H1 (cell line): ENCODE data around the gene ONECUT2. TPM values are rescaled to one million over a fixed set of nuclear protein-coding genes. Genes with fewer than 3 reads are reported as not detected.

Experiments
- CTCF ChIA-PET: fragments of 300-600 bp; sonication (Branson Sonifier 250); formaldehyde crosslinking; loops from one replicate; lab custom pipeline; 2021; ENCODE audit not compliant: partially characterized antibody; lab: Charles Lee
- POLR2A ChIA-PET: fragments of 300-600 bp; sonication (Branson Sonifier 250); formaldehyde crosslinking; loops from one replicate; lab custom pipeline; 2021; ENCODE audit warnings: inconsistent platforms; ENCODE audit not compliant: partially characterized antibody; lab: Charles Lee
- DNase-seq, 2 experiments: peaks; one replicate each; pipeline versions ENCODE4 v3.0.0 to v3.0.0-alpha.2; 2010 to 2022; ENCODE audit warnings: low spot score in 2 of 2, low read depth in 1 of 2, mixed read lengths in 1 of 2
- FAIRE-seq: peaks from 2 replicates; lab custom pipeline; 2011; peaks lifted over from hg19 to GRCh38; lab: Jason Lieb, UNC
- H2AFZ ChIP-seq: 2 replicates; pipeline ENCODE4 v1.8.1; 2012; ENCODE audit warnings: low read length, inconsistent platforms
- H2AK5ac ChIP-seq: 2 replicates; pipeline ENCODE4 v1.6.1; 2013; ENCODE audit warnings: low read depth, low read length
- H2BK120ac ChIP-seq: replicated peaks from 2 replicates; pipeline ENCODE3; 2013; ENCODE audit warnings: low read depth, low read length, inconsistent platforms
- H2BK12ac ChIP-seq: 2 replicates; pipeline ENCODE4 v1.6.1; 2013; ENCODE audit warnings: low read depth, low read length
- H2BK15ac ChIP-seq: 2 replicates; pipeline ENCODE4 v1.6.1; 2013; ENCODE audit warnings: low read length
- H2BK20ac ChIP-seq: 2 replicates; pipeline ENCODE4 v1.6.1; 2013; ENCODE audit warnings: low read length
- H2BK5ac ChIP-seq: 2 replicates; pipeline ENCODE4 v1.6.1; 2013; ENCODE audit warnings: low read depth, low read length
- H3K14ac ChIP-seq: 2 replicates; pipeline ENCODE4 v1.6.1; 2013; ENCODE audit warnings: inconsistent platforms; ENCODE audit not compliant: insufficient read length
- H3K18ac ChIP-seq: 2 replicates; pipeline ENCODE4 v1.6.1; 2013; ENCODE audit warnings: low read length; ENCODE audit errors: extremely low read depth
- H3K23ac ChIP-seq: 2 replicates; pipeline ENCODE4 v1.6.1; 2013; ENCODE audit warnings: inconsistent platforms; ENCODE audit not compliant: insufficient read length
- H3K23me2 ChIP-seq: 2 replicates; pipeline ENCODE4 v1.6.1; 2013; ENCODE audit warnings: low read depth, low read length
- H3K27ac ChIP-seq: 2 replicates; pipeline ENCODE4 v1.6.1; 2011; ENCODE audit warnings: low read depth, low read length, inconsistent platforms
- H3K27me3 ChIP-seq, 4 experiments: replicated peaks in 1 of 4; 1 replicate in 1 of 4; 2 replicates in 3 of 4; pipeline versions ENCODE4 v1.6.1 to v1.8.1; 2011 to 2013; ENCODE audit warnings: low read length in 3 of 4, mild to moderate bottlenecking in 3 of 4, inconsistent platforms in 2 of 4, mixed read lengths in 2 of 4, moderate library complexity in 1 of 4; ENCODE audit not compliant: control insufficient read depth in 3 of 4, insufficient read depth in 3 of 4; ENCODE audit errors: extremely low read depth in 1 of 4
- H3K36me3 ChIP-seq, 4 experiments: 2 replicates each; pipeline versions ENCODE4 v1.6.1 to v1.8.1; 2011 to 2013; ENCODE audit warnings: mild to moderate bottlenecking in 4 of 4, low read length in 3 of 4, moderate library complexity in 2 of 4, control low read depth in 1 of 4, inconsistent platforms in 1 of 4; ENCODE audit not compliant: insufficient read depth in 4 of 4, control insufficient read depth in 2 of 4
- H3K4ac ChIP-seq: replicated peaks from 2 replicates; pipeline ENCODE3; 2013; ENCODE audit warnings: low read length, low read depth, mixed read lengths, inconsistent platforms; ENCODE audit not compliant: insufficient read length
- H3K4me1 ChIP-seq, 4 experiments: replicated peaks in 1 of 4; 1 replicate in 1 of 4; 2 replicates in 3 of 4; pipeline versions ENCODE4 v1.6.1 to v1.8.1; 2011 to 2013; ENCODE audit warnings: low read length in 3 of 4, inconsistent platforms in 2 of 4, mixed read lengths in 1 of 4; ENCODE audit not compliant: insufficient read depth in 4 of 4, control insufficient read depth in 3 of 4
- H3K4me2 ChIP-seq, 2 experiments: 2 replicates each; pipeline versions ENCODE4 v1.6.1 to v1.8.1; 2011 to 2013; ENCODE audit warnings: low read depth in 2 of 2, low read length in 2 of 2, control low read depth in 1 of 2, inconsistent platforms in 1 of 2, mild to moderate bottlenecking in 1 of 2; ENCODE audit not compliant: insufficient read depth in 1 of 2
- H3K4me3 ChIP-seq, 4 experiments: fragments of 200-600, 300-600 bp in 1 of 4; sonication (generic), shearing (Covaris generic), sonication (Bioruptor Twin) in 1 of 4; 2 replicates each; pipeline versions ENCODE4 v1.5.1 to v1.8.1; 2011 to 2016; ENCODE audit warnings: low read length in 4 of 4, low read depth in 3 of 4, control low read depth in 2 of 4, inconsistent platforms in 2 of 4, mild to moderate bottlenecking in 2 of 4, mixed read lengths in 1 of 4, moderate library complexity in 1 of 4; ENCODE audit not compliant: insufficient read depth in 2 of 4; ENCODE audit errors: extremely low read depth in 1 of 4
- H3K56ac ChIP-seq: replicated peaks from 2 replicates; pipeline ENCODE3; 2013; ENCODE audit warnings: low read depth, mild to moderate bottlenecking, mixed read lengths, low read length, inconsistent platforms; ENCODE audit not compliant: insufficient read length
- H3K79me1 ChIP-seq: 2 replicates; pipeline ENCODE4 v1.6.1; 2013; ENCODE audit warnings: low read depth, low read length, control low read depth
- H3K79me2 ChIP-seq, 2 experiments: 2 replicates each; pipeline versions ENCODE4 v1.6.1 to v1.8.1; 2012 to 2013; ENCODE audit warnings: low read length in 2 of 2, mild to moderate bottlenecking in 2 of 2, inconsistent platforms in 1 of 2; ENCODE audit not compliant: insufficient read depth in 2 of 2, control insufficient read depth in 1 of 2
- H3K9ac ChIP-seq, 4 experiments: replicated peaks in 1 of 4; 1 replicate in 1 of 4; 2 replicates in 3 of 4; pipeline versions ENCODE4 v1.6.1 to v1.8.1; 2011 to 2013; ENCODE audit warnings: low read depth in 3 of 4, low read length in 3 of 4, control low read depth in 2 of 4, mild to moderate bottlenecking in 2 of 4, moderate library complexity in 2 of 4, inconsistent platforms in 1 of 4; ENCODE audit errors: extremely low read depth in 1 of 4
- H3K9me3 ChIP-seq, 2 experiments: 2 replicates each; pipeline versions ENCODE4 v1.6.1 to v1.8.1; 2012 to 2013; ENCODE audit warnings: mild to moderate bottlenecking in 2 of 2, moderate library complexity in 2 of 2, control low read depth in 1 of 2, inconsistent platforms in 1 of 2, low read depth in 1 of 2, low read length in 1 of 2, mixed read lengths in 1 of 2; ENCODE audit not compliant: insufficient read depth in 2 of 2
- H4K20me1 ChIP-seq, 2 experiments: replicated peaks in 1 of 2; 2 replicates each; pipeline versions ENCODE3 to v1.8.1; 2011 to 2013; ENCODE audit warnings: inconsistent platforms in 2 of 2, low read length in 2 of 2, mild to moderate bottlenecking in 1 of 2; ENCODE audit not compliant: insufficient read depth in 2 of 2, control insufficient read depth in 1 of 2
- H4K5ac ChIP-seq: 2 replicates; pipeline ENCODE4 v1.6.1; 2013; ENCODE audit warnings: low read length, low read depth, mixed read lengths, inconsistent platforms; ENCODE audit not compliant: insufficient read length
- H4K8ac ChIP-seq: 2 replicates; pipeline ENCODE4 v1.8.0; 2013; ENCODE audit warnings: mild to moderate bottlenecking, moderate library complexity, low read length, inconsistent platforms; ENCODE audit not compliant: insufficient read depth; ENCODE audit errors: extremely low read depth
- H4K91ac ChIP-seq: replicated peaks from 2 replicates; pipeline ENCODE3; 2013; ENCODE audit warnings: low read length, mixed read lengths, inconsistent platforms; ENCODE audit not compliant: insufficient read length
- BCL11A ChIP-seq, 2 experiments: IDR thresholded peaks; one replicate each; pipeline ENCODE4 v1.6.1; 2011; ENCODE audit warnings: low read depth in 2 of 2, low read length in 2 of 2, mild to moderate bottlenecking in 2 of 2
- CHD1 ChIP-seq: IDR thresholded peaks from 2 replicates; pipeline ENCODE4 v1.6.1; 2012; ENCODE audit warnings: low read depth, low read length, improper control_type of control experiment
- HDAC6 ChIP-seq: IDR thresholded peaks from one replicate; pipeline ENCODE4 v1.7.1; 2012; ENCODE audit warnings: low read depth, mild to moderate bottlenecking, inconsistent platforms, low read length, moderate library complexity
- JUN ChIP-seq: IDR thresholded peaks from 2 replicates; pipeline ENCODE4 v1.6.1; 2011; ENCODE audit warnings: low read depth, mild to moderate bottlenecking, improper control_type of control experiment, low read length
- KDM1A ChIP-seq: fragments of 200-600, 300-600 bp; sonication (generic); IDR thresholded peaks from 2 replicates; pipeline ENCODE4 v1.7.1; 2016; ENCODE audit warnings: mild to moderate bottlenecking, low read length, borderline replicate concordance
- NRF1 ChIP-seq: IDR thresholded peaks from 2 replicates; pipeline ENCODE4 v1.6.1; 2011; ENCODE audit warnings: mild to moderate bottlenecking, low read depth, low read length, improper control_type of control experiment
- POLR2A ChIP-seq, 2 experiments: IDR thresholded peaks; 1 replicate in 1 of 2; 2 replicates in 1 of 2; pipeline ENCODE4 v1.6.1; 2011; ENCODE audit warnings: low read depth in 2 of 2, low read length in 2 of 2, mild to moderate bottlenecking in 2 of 2; ENCODE audit errors: control extremely low read depth in 1 of 2
- RNF2 ChIP-seq: fragments of 200-900, 300-1000 bp; sonication (generic); IDR thresholded peaks from 2 replicates; pipeline ENCODE4 v1.7.1; 2016; ENCODE audit warnings: borderline replicate concordance, low read depth, mild to moderate bottlenecking, antibody characterized with exemption, low read length; ENCODE audit not compliant: poor library complexity, severe bottlenecking; ENCODE audit errors: missing control alignments
- SIRT6 ChIP-seq: IDR thresholded peaks from one replicate; pipeline ENCODE4 v1.7.1; 2012; ENCODE audit warnings: low read length, inconsistent platforms
- SIX5 ChIP-seq: IDR thresholded peaks from 2 replicates; pipeline ENCODE4 v1.6.1; 2011; ENCODE audit warnings: mild to moderate bottlenecking, low read depth, low read length
- SUZ12 ChIP-seq: fragments of 200-600 bp; sonication (generic); IDR thresholded peaks from 2 replicates; pipeline ENCODE4 v1.6.1; 2012; ENCODE audit warnings: mild to moderate bottlenecking, inconsistent platforms, low read length, moderate library complexity, mixed read lengths
- TEAD4 ChIP-seq: IDR thresholded peaks from 2 replicates; pipeline ENCODE4 v1.6.1; 2012; ENCODE audit warnings: low read depth, low read length, inconsistent platforms, mixed read lengths
- WGBS, 2 experiments: shearing (Covaris generic) in 1 of 2; methylation state at CpG; one replicate each; pipeline versions ENCODE4 v1.1.6 to v1.1.7; 2013 to 2015; ENCODE audit warnings: low lambda C conversion rate in 2 of 2, mixed read lengths in 2 of 2, inconsistent platforms in 1 of 2, low coverage in 1 of 2, missing lambda C conversion rate in 1 of 2; ENCODE audit not compliant: insufficient replicate concordance in 2 of 2, insufficient coverage in 1 of 2, insufficient read length in 1 of 2; ENCODE audit errors: extremely low coverage in 1 of 2, missing lambda C conversion rate in 1 of 2; 5-methylcytosine and 5-hydroxymethylcytosine counted together
- polyA plus RNA-seq, 7 experiments: library from polyadenylated mRNA; depleted of rRNA in 3 of 7; stranded (reverse) in 5 of 7; unstranded in 2 of 7; fragments of >200 nt in 5 of 7; fragments of 200-250 nt in 2 of 7; gene quantifications; 1 replicate in 5 of 7; 2 replicates in 1 of 7; 4 replicates in 1 of 7; pipeline versions ENCODE4 v1.2.1 to v1.2.3, GENCODE V29; 2011 to 2013; ENCODE audit warnings: missing spikeins in 2 of 7, mixed read lengths in 2 of 7
- total RNA-seq: library from RNA; stranded (reverse); fragmentation: NEBNext Ultra II Directional; extraction: Animal tissue kit (Norgen Biotek cat#: 25700); gene quantifications from 2 replicates; pipeline ENCODE4 v1.2.1, GENCODE V29; 2021
- TF ChIP-seq, protein P1 (sequence below): IDR thresholded peaks from 2 replicates; pipeline ENCODE4 v1.6.1; 2012; ENCODE audit warnings: inconsistent platforms

The ONECUT2 gene
- total and polyA plus RNA-seq, 2 of the 8 experiments (the other 6 are each of a cell fraction or from before 2014, with no cell fraction given), result 0.38 to 1.9 TPM

DNA sequence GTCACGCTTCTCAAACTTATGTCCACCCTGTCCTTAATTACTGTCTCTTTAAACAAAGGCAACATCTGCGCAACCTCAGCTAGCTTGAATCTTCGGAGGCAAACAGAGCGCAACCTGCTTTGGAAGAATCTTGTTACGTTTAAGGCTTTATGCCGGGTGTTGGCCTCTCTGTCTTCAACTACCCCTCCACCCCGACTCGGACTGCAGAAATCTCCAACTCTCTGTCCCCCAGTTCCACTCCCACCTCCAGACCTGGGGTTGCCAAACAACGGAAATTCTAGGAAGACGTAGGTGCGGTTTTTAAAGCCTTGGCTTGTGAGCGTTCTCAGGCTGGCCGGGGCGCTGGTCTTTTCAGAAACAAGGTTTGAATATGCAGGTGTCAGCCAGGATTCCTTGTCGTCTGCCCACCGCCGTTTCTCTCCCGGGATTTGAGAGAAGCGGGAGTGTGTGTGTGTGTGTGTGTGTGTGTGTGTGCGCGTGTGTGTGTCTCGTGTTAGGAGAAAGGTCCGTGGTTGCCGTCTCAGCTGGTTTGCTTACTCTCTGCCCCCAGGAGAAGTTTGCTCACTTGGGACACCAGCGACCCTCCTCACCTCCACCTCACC lies 1.1 kb upstream of the ONECUT2 start:
- Histone ChIP-seq H3K79me2 (no peaks in the 10 kb centered on the region), H2BK5ac (no peak overlapping the region), H4K8ac (no peak overlapping the region; the same call in 1 of the 2 replicates), H3K23ac (no peak overlapping the region), H3K23me2 (peaks cover 25% of the 10 kb centered on the region), H2BK12ac (no peak overlapping the region), H3K4me3 (peak overlapping the region; percentile 54 to 68 (median 66); a peak in 5 of 8 replicates), H2AFZ (0 out of 2 replicates have a peak overlapping the region, but pooled peaks have one; percentile 6), H4K20me1 (peaks cover 12 to 19% of the 10 kb centered on the region in 2 experiments), H3K18ac (no peak overlapping the region), H3K14ac (no peak overlapping the region), H4K5ac (no peak overlapping the region), H3K9ac (no peak overlapping the region), H3K9me3 (no peaks in the 10 kb centered on the region), H2BK15ac (no peak overlapping the region), H3K4ac (no peak overlapping the region), H3K4me1 (peaks cover 14 to 55% (median 32%) of the 10 kb centered on the region in 4 experiments), H3K79me1 (no peaks in the 10 kb centered on the region), H3K27ac (no peak overlapping the region), H2AK5ac (no peak overlapping the region), H3K4me2 (peak overlapping the region; percentile 61 to 81), H3K27me3 (peaks cover 68 to 93% (median 82%) of the 10 kb centered on the region in 4 experiments), H2BK20ac (no peak overlapping the region), H3K56ac (no peak overlapping the region), H3K36me3 (peaks cover 0 to 8% (median 0%) of the 10 kb centered on the region in 4 experiments; a peak in 1 of 8 replicates), H4K91ac (no peak overlapping the region), H2BK120ac (no peak overlapping the region)
- DNase-seq (peak in 1 of 2 experiments; percentile 56), FAIRE-seq (no peak)
- CTCF ChIA-PET, result interaction anchor here (1.1 to 2.5 kb wide), 3 partner anchors 8 to 13 kb away, joined by 3 to 7 read pairs (median 6); no protein-coding TSS in a partner anchor
- 2% methylated on average over 24 of the region's 25 CpGs; no CpG with 5 or more reads in 1 of the 2 experiments for WGBS, 2 experiments
- POLR2A ChIA-PET, result interaction anchor here (0.7 kb wide), 1 partner anchor 1836 kb away, joined by 3 read pairs; no protein-coding TSS in a partner anchor
- no peak for TF ChIP-seq CHD1
- no peak for TF ChIP-seq KDM1A
- TF ChIP-seq BCL11A (IDR thresholded peaks at IDR 0.05; ENCODE audit: low read depth in 2 of 2, low read length in 2 of 2), result no peak
- no peak for TF ChIP-seq JUN
- TF ChIP-seq HDAC6, result no peak
- TF ChIP-seq SIX5, result no peak
- TF ChIP-seq SUZ12, result peak; percentile 95
- TF ChIP-seq NRF1, result no peak
- TF ChIP-seq RNF2, result peak; percentile 79
- TF ChIP-seq TEAD4, result no peak
- TF ChIP-seq, protein P1, sequence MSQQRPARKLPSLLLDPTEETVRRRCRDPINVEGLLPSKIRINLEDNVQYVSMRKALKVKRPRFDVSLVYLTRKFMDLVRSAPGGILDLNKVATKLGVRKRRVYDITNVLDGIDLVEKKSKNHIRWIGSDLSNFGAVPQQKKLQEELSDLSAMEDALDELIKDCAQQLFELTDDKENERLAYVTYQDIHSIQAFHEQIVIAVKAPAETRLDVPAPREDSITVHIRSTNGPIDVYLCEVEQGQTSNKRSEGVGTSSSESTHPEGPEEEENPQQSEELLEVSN, result no peak
- TF ChIP-seq SIRT6, result no peak
- no peak for TF ChIP-seq POLR2A (IDR thresholded peaks at IDR 0.05; ENCODE audit: control extremely low read depth in 1 of 2, low read depth in 2 of 2, low read length in 2 of 2)
